K562 (cell line): ENCODE measurements around the gene MAP3K7. TPM values are rescaled to one million over a fixed set of nuclear protein-coding genes. Genes with fewer than 3 reads are reported as not detected.
A peak's percentile ranks its signal among the peaks of the same experiment; 100 is the strongest.
"Not testable (repeated sequence)": the region's sequence is repeated elsewhere in the genome, so short reads cannot be mapped to it uniquely, and the experiment has no call there.

Source experiments
- ATAC-seq: fragments of 200-7000 bp; cut with Tn5 transposase; 3 replicates; pipeline ENCODE4 v1.9.1; 2020; ENCODE audit warnings: moderate library complexity
- BruUV-seq: library from RNA; stranded (reverse); fragments of 400-500 nt; replicated peaks from 2 replicates; lab custom pipeline; 2021; lab: Mats Ljungman, UMichigan
- CTCF ChIA-PET: fragments of 300-600 bp; formaldehyde crosslinking; extraction: SDS; loops from one replicate; lab custom pipeline; 2021; ENCODE audit warnings: low intra/inter-chr PET ratio; lab: Yijun Ruan, JAX
- POLR2A ChIA-PET: fragments of 300-600, 350-650 bp; sonication (Branson Sonifier 250); formaldehyde crosslinking; extraction: SDS; loops from one replicate; lab custom pipeline; 2021; ENCODE audit warnings: antibody characterized with exemption, inconsistent platforms; lab: Yijun Ruan, JAX
- DNase-seq, 4 experiments: peaks; one replicate each; pipeline versions ENCODE4 v3.0.0 to v3.0.0-alpha.2; 2011 to 2018; ENCODE audit warnings: low spot score in 3 of 4, mixed read lengths in 3 of 4; ENCODE audit errors: extremely low read depth in 1 of 4
- FAIRE-seq: peaks from 2 replicates; lab custom pipeline; 2011; peaks lifted over from hg19 to GRCh38; lab: Jason Lieb, UNC
- H2AFZ ChIP-seq: 2 replicates; pipeline ENCODE4 v1.6.0; 2011; ENCODE audit warnings: low read depth, low read length, control low read depth, inconsistent platforms
- H3K27ac ChIP-seq: fragments of 200-600 bp; 3 replicates; pipeline ENCODE4 v1.8.0; 2011; ENCODE audit warnings: low read depth, mild to moderate bottlenecking, control low read depth, inconsistent platforms, low read length, moderate library complexity, mixed read lengths; ENCODE audit errors: extremely low read depth
- H3K27me3 ChIP-seq, 2 experiments: fragments of 300-600 bp in 1 of 2; 2 replicates in 1 of 2; 3 replicates in 1 of 2; pipeline versions ENCODE4 v1.6.0 to v1.8.0; 2011; ENCODE audit warnings: inconsistent platforms in 2 of 2, low read length in 2 of 2, mild to moderate bottlenecking in 1 of 2, mixed read lengths in 1 of 2, moderate library complexity in 1 of 2; ENCODE audit not compliant: control insufficient read depth in 2 of 2, insufficient read depth in 2 of 2
- H3K36me3 ChIP-seq: fragments of 300-600 bp; 3 replicates; pipeline ENCODE4 v1.8.0; 2011; ENCODE audit warnings: mild to moderate bottlenecking, low read length, inconsistent platforms; ENCODE audit not compliant: control insufficient read depth, insufficient read depth
- H3K4me1 ChIP-seq, 2 experiments: fragments of 200-600 bp in 1 of 2; replicated peaks in 1 of 2; 2 replicates in 1 of 2; 3 replicates in 1 of 2; pipeline versions ENCODE4 v1.5.1 to v1.8.0; 2011; ENCODE audit warnings: inconsistent platforms in 2 of 2, low read length in 2 of 2, mild to moderate bottlenecking in 1 of 2, mixed read lengths in 1 of 2, moderate library complexity in 1 of 2; ENCODE audit not compliant: control insufficient read depth in 2 of 2, insufficient read depth in 2 of 2
- H3K4me2 ChIP-seq: 2 replicates; pipeline ENCODE4 v1.6.1; 2011; ENCODE audit warnings: low read length, control low read depth, inconsistent platforms, mixed read lengths; ENCODE audit not compliant: insufficient read depth
- H3K4me3 ChIP-seq: fragments of 200-600 bp; sonication (generic), shearing (Covaris generic); 2 replicates; pipeline ENCODE4 v1.5.1; 2016; ENCODE audit warnings: control low read depth, inconsistent platforms
- H3K79me2 ChIP-seq: fragments of 200-600 bp; 3 replicates; pipeline ENCODE4 v1.8.0; 2011; ENCODE audit warnings: low read length, inconsistent platforms; ENCODE audit not compliant: control insufficient read depth, insufficient read depth
- H3K9ac ChIP-seq, 2 experiments: 2 replicates each; pipeline versions ENCODE4 v1.6.0 to v1.6.1; 2011; ENCODE audit warnings: low read depth in 2 of 2, low read length in 2 of 2, control low read depth in 1 of 2, inconsistent platforms in 1 of 2, mild to moderate bottlenecking in 1 of 2, mixed read lengths in 1 of 2; ENCODE audit not compliant: insufficient read depth in 1 of 2
- H3K9me1 ChIP-seq: one replicate; pipeline ENCODE4 v1.6.0; 2011; ENCODE audit warnings: inconsistent platforms, mild to moderate bottlenecking, low read length, moderate library complexity; ENCODE audit not compliant: control insufficient read depth, insufficient read depth
- H3K9me3 ChIP-seq: replicated peaks from 2 replicates; pipeline ENCODE4 v1.5.1; 2011; ENCODE audit warnings: low read depth, low read length, inconsistent platforms; ENCODE audit not compliant: control insufficient read depth, insufficient read depth
- H4K20me1 ChIP-seq: replicated peaks from 2 replicates; pipeline ENCODE4 v1.6.1; 2011; ENCODE audit warnings: low read length, inconsistent platforms, mixed read lengths; ENCODE audit not compliant: control insufficient read depth, insufficient read depth
- BCOR ChIP-seq: fragments of 450-650 bp; IDR thresholded peaks from 2 replicates; pipeline ENCODE4 v1.6.1; 2016
- WGBS: fragments of 100-300 bp; shearing (Covaris generic); methylation state at CpG from one replicate; pipeline ENCODE4 v1.1.6; 2016; ENCODE audit warnings: low coverage, mixed read lengths; ENCODE audit not compliant: insufficient coverage; ENCODE audit errors: missing lambda C conversion rate; 5-methylcytosine and 5-hydroxymethylcytosine counted together
- in situ Hi-C: fragments of 300-500 bp; cut with MboI; formaldehyde crosslinking; loops from 4 replicates; pipeline ENCODE4 v1.15.0; 2018; ENCODE audit warnings: inconsistent platforms, mixed read lengths
- intact Hi-C: fragments of 100-400 bp; cut with micrococcal nuclease; formaldehyde crosslinking; loops from 2 replicates; pipeline ENCODE4 v1.14.2; 2022
- polyA plus RNA-seq, 8 experiments: library from polyadenylated mRNA; depleted of rRNA in 4 of 8; stranded (reverse) in 5 of 8; unstranded in 3 of 8; fragments of >200 nt; fragmentation: Nextera tagmentation in 2 of 8; fragmentation: Illumina TruSeq in 1 of 8; extraction: Ambion mirVana in 2 of 8; extraction: Trizol in 1 of 8; gene quantifications; 2 replicates each; pipeline versions ENCODE4 v1.2.1 to v1.2.3, GENCODE V29; 2011 to 2014; ENCODE audit warnings: inconsistent platforms in 1 of 8, missing spikeins in 1 of 8
- total RNA-seq, 7 experiments: library from RNA; depleted of rRNA in 6 of 7; stranded (reverse); fragments of >200 nt in 6 of 7; fragmentation: Illumina TruSeq in 2 of 7; extraction: Trizol in 2 of 7; gene quantifications; 2 replicates each; pipeline versions ENCODE4 v1.2.1 to v1.2.3, GENCODE V29; 2011 to 2021; ENCODE audit warnings: low replicate concordance in 1 of 7

MAP3K7 gene
- total and polyA plus RNA-seq, 9 of the 15 experiments (the other 6 are each of a cell fraction or from before 2014, with no cell fraction given): 13.4 to 60.9 (median 34.8) TPM

DNA sequence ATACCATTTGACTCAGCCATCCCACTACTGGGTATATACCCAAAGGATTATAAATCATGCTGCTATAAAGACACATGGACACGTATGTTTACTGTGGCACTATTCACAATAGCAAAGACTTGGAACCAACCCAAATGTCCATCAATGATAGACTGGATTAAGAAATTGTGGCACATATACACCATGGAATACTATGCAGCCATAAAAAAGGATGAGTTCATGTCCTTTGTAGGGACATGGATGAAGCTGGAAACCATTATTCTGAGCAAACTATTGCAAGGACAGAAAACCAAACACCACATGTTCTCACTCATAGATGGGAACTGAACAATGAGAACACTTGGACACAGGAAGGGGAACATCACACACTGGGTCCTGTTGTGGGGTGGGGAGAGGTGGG lies 19.2 kb downstream of the MAP3K7 start:
- BruUV-seq, FAIRE-seq, H3K27ac ChIP-seq, H2AFZ ChIP-seq, H3K79me2 ChIP-seq, H3K27me3 ChIP-seq, H3K4me3 ChIP-seq, H3K4me1 ChIP-seq, intact Hi-C loops, in situ Hi-C loops, CTCF ChIA-PET, H3K9me3 ChIP-seq, ATAC-seq, H3K9me1 ChIP-seq, H3K4me2 ChIP-seq, H3K9ac ChIP-seq, H4K20me1 ChIP-seq, DNase-seq: not testable (repeated sequence)
- peak; percentile 40; the same call in 1 of the 2 replicates for TF ChIP-seq BCOR
- POLR2A ChIA-PET: interaction anchor here (1.7 kb wide), 1 partner anchor 10 kb away, joined by 7 read pairs; no protein-coding TSS in a partner anchor
- WGBS: 100% methylated on average over 1 of the region's 1 CpG
- H3K36me3 ChIP-seq: peaks cover 23% of the 10 kb centered on the region; the same call in 2 of the 3 replicates

DNA sequence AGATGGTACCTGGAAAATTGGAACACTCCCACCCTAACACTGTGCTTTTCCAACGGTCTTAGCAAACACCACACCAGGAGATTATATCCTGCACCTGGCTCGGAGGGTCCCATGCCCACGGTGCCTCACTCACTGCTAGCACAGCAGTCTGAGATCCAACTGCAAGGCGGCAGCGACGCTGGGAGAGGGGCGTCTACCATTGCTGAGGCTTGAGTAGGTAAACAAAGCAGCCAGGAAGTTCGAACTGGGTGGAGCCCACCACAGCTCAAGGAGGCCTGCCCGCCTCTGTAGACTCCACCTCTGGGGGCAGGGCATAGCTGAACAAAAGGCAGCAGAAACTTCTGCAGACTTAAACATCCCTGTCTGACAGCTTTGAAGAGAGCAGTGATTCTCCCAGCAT lies 24.5 kb downstream of the MAP3K7 start:
- H4K20me1 ChIP-seq, H3K79me2 ChIP-seq, H3K4me2 ChIP-seq, H2AFZ ChIP-seq, CTCF ChIA-PET, FAIRE-seq, intact Hi-C loops, H3K4me1 ChIP-seq, H3K27me3 ChIP-seq, H3K27ac ChIP-seq, POLR2A ChIA-PET, H3K9me1 ChIP-seq, DNase-seq, BruUV-seq, in situ Hi-C loops, H3K9me3 ChIP-seq, H3K4me3 ChIP-seq, H3K9ac ChIP-seq, ATAC-seq: not testable (repeated sequence)
- 88% methylated on average over 9 of the region's 9 CpGs for WGBS
- H3K36me3 ChIP-seq: peaks cover 42% of the 10 kb centered on the region
